Psoas muscle (tissue), 8 donors: Measurements from ENCODE around the gene PTPRD. TPM values are rescaled to one million over a fixed set of nuclear protein-coding genes. Genes with fewer than 3 reads are reported as not detected.

Experiments used
- ATAC-seq, 4 donors: fragments of 200-7000 bp; cut with Tn5 transposase; one replicate each; pipeline ENCODE4 v1.9.1; 2020; ENCODE audit warnings: moderate library complexity in 3 of 4, mild to moderate bottlenecking in 2 of 4
- DNase-seq, 2 donors: peaks; one replicate each; pipeline ENCODE4 v3.0.0-alpha.2; 2020
- H3K27ac ChIP-seq: fragments of 200-600 bp; one replicate; pipeline ENCODE4 v1.8.0; 2022
- H3K27me3 ChIP-seq, 3 donors: fragments of 200-600 bp in 1 of 3; one replicate each; pipeline versions ENCODE4 v1.6.1 to v1.8.0; 2013 to 2022; ENCODE audit warnings: low read length in 2 of 3, mild to moderate bottlenecking in 2 of 3, moderate library complexity in 1 of 3; ENCODE audit not compliant: insufficient read depth in 3 of 3
- H3K36me3 ChIP-seq, 2 donors: fragments of 200-600 bp in 1 of 2; one replicate each; pipeline versions ENCODE4 v1.6.1 to v1.8.0; 2013 to 2022; ENCODE audit warnings: low read depth in 1 of 2, mild to moderate bottlenecking in 1 of 2, moderate library complexity in 1 of 2; ENCODE audit not compliant: insufficient read depth in 1 of 2
- H3K4me1 ChIP-seq: fragments of 200-600 bp; one replicate; pipeline ENCODE4 v1.8.0; 2022
- H3K4me3 ChIP-seq: fragments of 200-600 bp; one replicate; pipeline ENCODE4 v1.8.0; 2022; ENCODE audit warnings: mild to moderate bottlenecking
- H3K9me3 ChIP-seq: fragments of 200-600 bp; one replicate; pipeline ENCODE4 v1.8.0; 2022
- CTCF ChIP-seq: fragments of 200-600 bp; IDR thresholded peaks from one replicate; pipeline ENCODE4 v1.8.0; 2022; ENCODE audit warnings: antibody characterized with exemption
- WGBS, 3 donors: extraction: QIAGEN DNeasy Blood & Tissue Kit; methylation state at CpG; one replicate each; pipeline versions ENCODE4 v1.1.6 to v1.1.7; 2013; 5-methylcytosine and 5-hydroxymethylcytosine counted together
- intact Hi-C, 2 donors: fragments of 100-400 bp; cut with DNase I; formaldehyde crosslinking; loops; one replicate each; pipeline versions ENCODE4 v1.11.0 to v1.14.2; 2022
- polyA plus RNA-seq, 3 donors: library from polyadenylated mRNA; stranded (reverse); fragments of 200-250 nt; gene quantifications; one replicate each; pipeline ENCODE4 v1.2.3, GENCODE V29; 2013
- total RNA-seq, 4 donors: library from RNA; stranded (reverse); fragmentation: NEBNext Ultra II Directional in 2 of 4; extraction: Animal tissue kit (Norgen Biotek cat#: 25700) in 2 of 4; gene quantifications; one replicate each; pipeline versions ENCODE4 v1.2.1 to v1.2.4, GENCODE V29; 2021 to 2023
- donor health status: healthy with polysubstance abuse.
- donor health status: DM: no; HTN: no; CAD: no; lungs with moderate emphysema.
- donor health status: Bipolar disorder and iron deficiency.
- donor health status: healthy.
- donor health status: DM: yes; HTN: yes; CAD: no.
- donor health status: DM: no; HTN: no; CAD: no.
- donor health status: DM: no; HTN: no; CAD: no.
- donor health status: DM: yes; HTN: yes; CAD: no.

The PTPRD gene
- total and polyA plus RNA-seq, 7 donors: 0.44 to 3.1 (median 0.91) TPM

- Histone ChIP-seq H3K27ac (no peak overlapping the region), H3K27me3 (no peaks in the 10 kb centered on the region), H3K4me3 (no peak overlapping the region), H3K9me3 (no peaks in the 10 kb centered on the region), H3K4me1 (no peaks in the 10 kb centered on the region), H3K36me3 (no peaks in the 10 kb centered on the region)
- no peak for TF ChIP-seq CTCF
- DNase-seq: no peak
- WGBS, 3 donors: 16 to 35% (median 24%) methylated on average over 1 of the region's 1 CpG
- intact Hi-C loops: no loop called here
- ATAC-seq: no peak
These were observed 821.2 kb downstream of the PTPRD start for GRCh38 chr9:9791611-9792010.

DNA sequence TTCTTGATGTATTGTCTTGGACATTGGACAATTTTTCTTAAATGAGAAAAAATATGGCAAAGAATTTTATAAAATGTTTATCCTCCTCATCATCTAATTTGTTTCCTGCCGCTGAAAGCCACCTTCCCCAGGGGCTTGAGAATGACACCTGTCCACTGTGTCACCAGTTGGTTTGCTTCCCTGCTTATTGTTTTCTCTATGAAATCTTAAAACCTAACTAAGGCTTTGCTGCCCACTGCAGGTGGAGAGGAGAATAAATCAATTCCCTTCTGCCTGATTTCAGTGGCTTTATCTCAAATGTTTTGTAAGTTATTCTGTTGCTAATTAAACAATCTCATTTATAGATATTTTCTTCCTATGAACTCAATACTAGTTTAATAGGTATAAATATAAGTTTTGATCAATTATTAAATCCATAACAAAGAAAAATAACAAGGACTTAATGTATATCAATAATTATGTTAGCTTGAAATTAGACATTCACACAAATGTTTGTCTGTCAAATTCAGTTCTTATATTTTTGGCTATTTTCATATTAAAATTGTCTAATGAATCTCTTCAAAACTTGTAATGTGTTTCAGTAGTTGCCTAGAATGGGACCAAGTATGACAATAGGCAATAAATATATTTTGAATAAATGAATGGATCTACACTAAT, 822.5 kb downstream of the PTPRD start:
- intact Hi-C loops: no loop called here
- no peak for ATAC-seq
- Histone ChIP-seq H3K4me3 (no peak overlapping the region), H3K36me3 (no peaks in the 10 kb centered on the region), H3K4me1 (no peaks in the 10 kb centered on the region), H3K9me3 (no peaks in the 10 kb centered on the region), H3K27me3 (no peaks in the 10 kb centered on the region), H3K27ac (no peak overlapping the region)
- 0 to 8% (median 5%) methylated on average over 1 of the region's 1 CpG for WGBS, 3 donors
- no peak for DNase-seq
- peak; percentile 32 for TF ChIP-seq CTCF

DNA sequence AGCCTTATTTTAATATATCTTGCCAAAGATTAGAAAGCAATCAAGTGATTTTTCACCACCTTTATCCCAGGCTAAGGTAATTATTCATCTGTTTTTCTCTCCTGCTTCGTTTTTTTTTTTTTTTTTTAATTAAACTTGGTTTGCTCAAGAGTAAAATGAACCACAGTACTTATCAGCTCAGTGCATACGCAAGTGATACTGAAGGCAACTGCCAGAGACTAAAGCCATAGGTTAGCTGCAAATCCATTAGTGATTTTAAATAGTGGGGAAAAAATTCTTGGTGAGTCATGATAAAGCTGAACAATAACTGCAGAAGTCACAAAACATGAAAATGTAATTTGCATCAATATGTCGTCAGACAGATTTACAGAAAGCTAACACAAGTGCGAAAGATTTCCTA, 829.1 kb downstream of the PTPRD start:
- Histone ChIP-seq H3K4me1 (no peaks in the 10 kb centered on the region), H3K27ac (no peak overlapping the region), H3K4me3 (no peak overlapping the region), H3K9me3 (no peaks in the 10 kb centered on the region), H3K36me3 (no peaks in the 10 kb centered on the region), H3K27me3 (no peaks in the 10 kb centered on the region)
- TF ChIP-seq CTCF: no peak
- ATAC-seq (no peak), DNase-seq (no peak)
- intact Hi-C loops: no loop called here
- 74 to 79% (median 75%) methylated on average over 4 of the region's 4 CpGs for WGBS, 3 donors

GRCh38 chr9:9783211-9783610, 829.6 kb downstream of the PTPRD start:
- no peak for TF ChIP-seq CTCF
- Histone ChIP-seq H3K4me1 (no peaks in the 10 kb centered on the region), H3K36me3 (no peaks in the 10 kb centered on the region), H3K27ac (no peak overlapping the region), H3K4me3 (no peak overlapping the region), H3K27me3 (no peaks in the 10 kb centered on the region), H3K9me3 (no peaks in the 10 kb centered on the region)
- DNase-seq (no peak), ATAC-seq (no peak)
- intact Hi-C loops: no loop called here
- 64 to 84% (median 78%) methylated on average over 2 of the region's 2 CpGs for WGBS, 3 donors

GRCh38 chr9:9778293-9778692, 834.5 kb downstream of the PTPRD start:
- Histone ChIP-seq H3K4me1 (no peaks in the 10 kb centered on the region), H3K36me3 (no peaks in the 10 kb centered on the region), H3K27me3 (no peaks in the 10 kb centered on the region), H3K27ac (no peak overlapping the region), H3K9me3 (no peaks in the 10 kb centered on the region), H3K4me3 (no peak overlapping the region)
- WGBS, 3 donors: 86 to 94% (median 88%) methylated on average over 6 of the region's 6 CpGs
- no peak for DNase-seq
- no peak for ATAC-seq
- no peak for TF ChIP-seq CTCF
- intact Hi-C loops: no loop called here
